Calu3 (cell line): Measurements from ENCODE around the gene FGF22. TPM values are rescaled to one million over a fixed set of nuclear protein-coding genes. Genes with fewer than 3 reads are reported as not detected.
"Not testable (repeated sequence)": the region's sequence is repeated elsewhere in the genome, so short reads cannot be mapped to it uniquely, and the experiment has no call there.

Source experiments
- BruUV-seq: library from RNA; stranded (reverse); fragments of 400-500 nt; replicated peaks from 2 replicates; lab custom pipeline; 2021; lab: Mats Ljungman, UMichigan
- CTCF ChIA-PET: fragments of 300-600 bp; sonication (Branson Sonifier 250); formaldehyde crosslinking; loops from one replicate; lab custom pipeline; 2022; ENCODE audit warnings: antibody characterized with exemption; lab: Charles Lee
- DNase-seq: peaks from one replicate; pipeline ENCODE4 v3.0.0; 2022
- H3K27ac Mint-ChIP-seq: one replicate; pipeline ENCODE4 v1.8.0; 2022; ENCODE audit warnings: mixed read lengths; ENCODE audit not compliant: unreplicated experiment
- H3K27me3 Mint-ChIP-seq: one replicate; pipeline ENCODE4 v1.8.0; 2022; ENCODE audit warnings: mixed read lengths; ENCODE audit not compliant: unreplicated experiment
- H3K36me3 Mint-ChIP-seq: one replicate; pipeline ENCODE4 v1.8.0; 2022; ENCODE audit warnings: mild to moderate bottlenecking, moderate library complexity, mixed read lengths; ENCODE audit not compliant: insufficient read depth, unreplicated experiment
- H3K4me1 Mint-ChIP-seq: one replicate; pipeline ENCODE4 v1.8.0; 2022; ENCODE audit warnings: mild to moderate bottlenecking, low read depth, mixed read lengths; ENCODE audit not compliant: unreplicated experiment
- H3K4me3 Mint-ChIP-seq: one replicate; pipeline ENCODE4 v1.8.0; 2022; ENCODE audit warnings: mild to moderate bottlenecking, low read depth, moderate library complexity, mixed read lengths; ENCODE audit not compliant: unreplicated experiment
- H3K9me3 Mint-ChIP-seq: one replicate; pipeline ENCODE4 v1.8.0; 2022; ENCODE audit warnings: low read depth, mixed read lengths; ENCODE audit not compliant: unreplicated experiment
- CTCF ChIP-seq: fragments of 200-600 bp; IDR thresholded peaks from one replicate; pipeline ENCODE4 v1.8.0; 2022; ENCODE audit warnings: antibody characterized with exemption; ENCODE audit not compliant: unreplicated experiment
- intact Hi-C: fragments of 100-400 bp; cut with micrococcal nuclease; formaldehyde crosslinking; loops from one replicate; pipeline ENCODE4 v1.10.0; 2022; ENCODE audit not compliant: unreplicated experiment
- total RNA-seq: library from RNA; stranded (reverse); gene quantifications from 2 replicates; pipeline ENCODE4 v1.2.3, GENCODE V29; 2022

Gene FGF22
- total RNA-seq, 1 experiment from 2014 or later = 0.24 TPM

GRCh38 chr19:624433-625109, 15.1 kb upstream of the FGF22 start:
- H3K4me1 Mint-ChIP-seq = no peaks in the 10 kb centered on the region
- intact Hi-C loops = no loop called here
- H3K4me3 Mint-ChIP-seq = no peak overlapping the region
- H3K27ac Mint-ChIP-seq = no peak overlapping the region
- no peak for TF ChIP-seq CTCF
- no TSS peak for BruUV-seq
- CTCF ChIA-PET = no interaction called here
- H3K27me3 Mint-ChIP-seq = no peaks in the 10 kb centered on the region
- no peaks in the 10 kb centered on the region for H3K9me3 Mint-ChIP-seq
- DNase-seq = no peak
- H3K36me3 Mint-ChIP-seq = peaks cover 42% of the 10 kb centered on the region

- Mint-ChIP-seq H3K27ac (no peak overlapping the region), H3K27me3 (no peaks in the 10 kb centered on the region), H3K9me3 (no peaks in the 10 kb centered on the region), H3K4me1 (no peaks in the 10 kb centered on the region), H3K36me3 (peaks cover 41% of the 10 kb centered on the region), H3K4me3 (no peak overlapping the region)
- BruUV-seq = no TSS peak
- no peak for DNase-seq
- CTCF ChIA-PET = no interaction called here
- no peak for TF ChIP-seq CTCF
- intact Hi-C loops = no loop called here
These were observed 14.4 kb upstream of the FGF22 start for GRCh38 chr19:625257-625656.

- H3K9me3 Mint-ChIP-seq, H3K4me3 Mint-ChIP-seq, BruUV-seq, H3K4me1 Mint-ChIP-seq, DNase-seq, H3K27ac Mint-ChIP-seq, H3K27me3 Mint-ChIP-seq, CTCF ChIA-PET, intact Hi-C loops: not testable (repeated sequence)
- H3K36me3 Mint-ChIP-seq = peaks cover 39% of the 10 kb centered on the region
These were observed 13.1 kb upstream of the FGF22 start for GRCh38 chr19:626566-626965.

GRCh38 chr19:628168-628567, 11.5 kb upstream of the FGF22 start:
- no peak for TF ChIP-seq CTCF
- Mint-ChIP-seq H3K27ac (no peak overlapping the region), H3K9me3 (no peaks in the 10 kb centered on the region), H3K4me3 (no peak overlapping the region), H3K4me1 (no peaks in the 10 kb centered on the region), H3K36me3 (peaks cover 53% of the 10 kb centered on the region), H3K27me3 (no peaks in the 10 kb centered on the region)
- intact Hi-C loops = no loop called here
- CTCF ChIA-PET = no interaction called here
- DNase-seq = no peak
- BruUV-seq = no TSS peak

- H3K4me1 Mint-ChIP-seq, H3K27ac Mint-ChIP-seq, intact Hi-C loops, CTCF ChIA-PET, DNase-seq, H3K4me3 Mint-ChIP-seq, H3K9me3 Mint-ChIP-seq, H3K27me3 Mint-ChIP-seq, BruUV-seq: not testable (repeated sequence)
- H3K36me3 Mint-ChIP-seq = peaks cover 61% of the 10 kb centered on the region
These were observed 10.2 kb upstream of the FGF22 start for GRCh38 chr19:629515-629914.
